CD4-positive, alpha-beta T cell treated with Interleukin-12 subunit alpha and Interleukin-12 subunit beta, for 1 hour (primary cell): Measurements from ENCODE around the gene FECH.
A peak's percentile ranks its signal among the peaks of the same experiment; 100 is the strongest.

Experiments used
- DNase-seq: peaks from one replicate; pipeline ENCODE4 v3.0.0-alpha.2; 2020

The FECH gene

GRCh38 chr18:57579934-57580333 lies 6.6 kb downstream of the FECH start:
- no peak for DNase-seq

DNA sequence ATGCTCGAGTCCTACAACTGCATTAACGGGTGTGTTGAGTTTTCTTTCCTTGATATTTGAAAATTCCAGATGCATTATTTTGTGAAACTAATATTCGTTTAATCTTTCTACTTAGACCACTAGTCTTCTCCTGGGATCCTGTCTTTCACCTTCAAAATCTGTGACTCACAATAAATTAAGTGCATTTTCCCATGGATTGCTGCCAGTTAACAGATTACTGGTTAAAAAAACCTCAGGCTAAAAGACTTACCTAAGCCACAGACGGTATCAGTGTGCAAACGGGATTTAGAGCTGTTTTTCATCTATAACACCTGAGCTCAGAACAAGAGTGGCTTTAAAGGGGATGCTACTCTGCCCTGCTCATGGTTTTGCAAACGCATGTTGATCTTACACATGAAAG lies 10.2 kb downstream of the FECH start:
- DNase-seq = no peak

DNA sequence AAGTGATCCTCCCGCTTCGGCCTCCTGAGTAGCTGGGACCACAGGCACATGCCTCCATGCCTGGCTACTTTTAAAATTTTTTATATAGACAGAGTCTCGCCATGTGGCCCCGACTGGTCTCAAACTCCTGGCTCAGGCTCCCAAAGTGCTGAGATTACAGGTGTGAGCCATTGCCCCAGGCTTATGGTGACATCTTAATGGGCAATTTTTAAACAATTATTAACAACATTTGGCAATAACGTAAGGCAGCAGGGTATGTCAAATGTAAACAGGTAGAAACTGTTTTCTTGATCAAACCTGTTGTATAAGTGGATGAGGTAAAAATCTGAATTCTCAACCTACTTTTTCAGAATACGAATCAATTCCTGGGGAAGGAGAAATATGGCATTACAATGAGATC lies 11.0 kb downstream of the FECH start:
- DNase-seq = no peak

DNA sequence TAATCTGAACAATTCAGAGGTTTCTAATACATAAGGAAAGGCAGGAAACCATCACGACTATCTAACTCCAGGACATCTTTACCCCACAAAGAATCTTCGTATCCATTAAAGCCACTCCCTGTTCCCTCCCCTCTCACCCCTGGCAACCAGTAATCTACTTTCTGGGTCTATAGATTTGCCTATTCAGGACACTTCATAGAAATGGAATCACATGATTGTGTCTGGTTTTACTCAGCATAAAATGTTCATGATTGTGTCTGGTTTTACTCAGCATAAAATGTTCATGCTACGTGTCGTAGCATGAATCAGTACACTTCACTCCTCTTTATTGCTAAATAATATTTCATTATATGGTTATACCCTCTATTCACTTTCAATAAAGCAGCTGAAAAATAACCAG lies 11.6 kb downstream of the FECH start:
- no peak for DNase-seq

DNA sequence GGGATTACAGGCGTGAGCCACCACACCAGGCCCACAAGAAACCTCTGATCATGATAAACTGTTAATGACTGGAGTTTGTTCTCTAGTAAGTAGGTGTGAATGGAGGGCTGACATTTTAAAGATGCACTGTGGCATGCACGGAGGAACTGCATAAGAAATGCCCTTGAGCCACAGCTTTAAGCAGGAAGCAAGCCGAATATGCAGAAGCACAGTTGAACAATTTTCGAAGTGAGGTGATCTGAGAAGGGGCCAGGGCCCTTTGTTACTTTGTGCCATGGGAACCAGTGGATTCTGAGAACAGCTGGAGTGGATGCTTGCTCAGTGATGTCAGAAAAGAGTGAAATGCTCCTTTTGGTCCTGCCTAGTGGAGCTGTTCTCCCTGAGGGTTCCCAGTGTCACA lies 16.3 kb downstream of the FECH start:
- DNase-seq = no peak

DNA sequence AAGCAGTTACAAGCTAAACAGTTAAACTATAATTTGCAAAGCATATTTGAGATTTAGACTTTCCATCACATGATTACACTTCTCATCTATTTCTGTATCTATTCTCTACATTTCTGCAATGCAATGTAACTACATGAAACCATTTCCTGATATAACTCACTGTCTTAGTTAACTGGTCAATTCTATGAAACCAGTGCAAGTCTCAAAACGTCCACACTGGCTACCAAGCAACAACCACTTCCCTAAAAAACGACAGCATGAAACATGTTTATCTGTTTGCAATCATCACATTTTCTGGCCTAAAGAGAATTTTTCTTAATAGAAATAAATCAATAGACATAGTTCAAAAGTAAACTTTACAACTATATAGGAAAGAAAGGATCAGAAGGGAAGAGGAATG lies 17.4 kb downstream of the FECH start:
- DNase-seq = no peak

- DNase-seq = peak; percentile 54
Observed at GRCh38 chr18:57561728-57562423, 24.6 kb downstream of the FECH start.

DNA sequence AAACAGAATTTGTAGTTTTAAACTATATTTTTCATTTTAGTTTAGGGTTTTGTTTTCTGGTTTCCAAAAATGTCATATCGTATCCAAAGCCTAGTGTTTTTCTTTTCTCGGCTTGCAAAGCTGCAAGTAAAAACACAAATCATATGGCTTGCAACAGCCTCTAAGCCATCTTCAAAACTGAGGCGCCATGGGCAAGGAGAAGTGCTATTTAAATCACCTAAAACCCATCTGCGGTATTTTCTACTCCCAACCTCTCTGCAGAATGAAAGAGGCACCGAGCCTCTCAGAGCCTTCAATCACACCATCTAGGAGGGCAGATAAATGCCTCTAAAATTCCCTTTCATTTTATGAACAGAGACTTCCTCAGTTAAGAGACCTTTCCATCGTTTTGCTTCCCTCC lies 25.2 kb downstream of the FECH start:
- DNase-seq = no peak

DNA sequence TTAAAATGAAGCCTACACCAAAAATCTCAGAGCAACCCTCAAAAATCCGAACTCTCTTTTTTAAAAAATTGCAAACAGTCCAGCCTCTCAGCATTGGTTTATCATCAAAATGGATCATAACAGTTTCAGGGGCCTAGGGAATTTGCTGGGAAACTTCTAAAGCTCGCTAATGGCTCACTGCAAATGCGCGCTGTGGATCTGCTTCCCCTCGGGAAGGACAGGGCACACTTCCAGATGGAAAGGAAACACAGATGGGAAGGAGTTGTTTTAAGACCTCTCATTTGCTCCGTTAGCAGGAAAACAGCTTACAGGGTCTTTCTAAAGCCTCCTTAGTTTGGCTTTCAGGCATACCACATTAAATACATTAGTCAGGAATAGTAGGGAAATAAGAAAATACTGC lies 27.2 kb downstream of the FECH start:
- DNase-seq = no peak

DNA sequence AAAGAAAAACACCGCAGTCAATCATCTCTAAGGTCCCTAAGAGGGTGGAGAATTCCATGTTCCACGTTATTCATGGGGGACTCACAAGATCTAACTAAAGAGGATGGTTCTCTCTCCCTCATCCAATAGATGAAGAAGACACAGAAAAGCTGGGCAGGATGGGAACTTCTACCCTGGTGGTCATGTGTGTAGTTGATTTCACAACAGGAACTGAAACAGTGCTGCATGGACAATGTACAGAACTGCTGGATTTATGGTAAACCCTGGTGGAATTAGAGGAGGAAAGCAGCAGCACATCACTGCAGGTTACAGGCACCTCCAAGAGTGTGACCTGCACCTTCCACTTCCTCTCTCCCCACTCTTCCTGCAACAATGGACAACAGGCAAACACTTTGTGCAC lies 31.4 kb downstream of the FECH start:
- DNase-seq = no peak

DNA sequence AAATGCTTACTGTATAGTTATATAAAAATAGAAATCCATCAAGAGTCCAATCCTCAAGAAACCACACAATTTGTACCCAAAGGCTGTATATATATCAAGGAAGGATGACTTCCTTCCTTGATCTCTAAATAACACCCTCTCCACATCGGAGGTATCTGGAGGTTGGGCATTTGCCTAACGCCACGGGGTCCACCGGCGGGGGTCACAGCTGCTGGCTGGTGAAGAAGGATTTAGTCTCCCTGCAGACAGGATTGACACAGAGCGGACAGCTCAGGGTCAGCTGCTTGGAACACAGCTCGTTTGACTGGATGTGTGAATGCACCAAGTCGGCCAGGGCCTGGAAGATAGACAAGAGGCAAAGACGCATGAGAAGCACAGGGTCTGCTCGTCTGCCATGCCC lies 36.0 kb downstream of the FECH start:
- DNase-seq = no peak

DNA sequence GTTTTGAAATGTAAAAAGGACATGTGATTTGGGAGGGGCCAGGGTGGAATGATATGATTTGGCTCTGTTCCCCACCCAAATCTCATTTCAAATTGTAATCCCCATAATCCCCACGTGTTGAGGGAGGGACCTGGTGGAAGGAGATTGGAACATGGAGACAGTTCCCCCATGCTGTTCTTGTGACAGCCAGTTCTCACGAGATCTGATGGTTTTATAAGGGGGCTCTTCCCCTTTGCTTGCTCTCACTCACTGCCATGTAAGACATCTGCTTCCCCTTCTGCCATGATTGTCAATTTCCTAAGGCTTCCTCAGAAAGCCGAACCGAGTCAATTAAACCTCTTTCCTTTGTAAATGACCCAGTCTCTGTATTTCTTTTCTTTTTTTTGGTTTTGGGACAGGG lies 39.2 kb downstream of the FECH start:
- no peak for DNase-seq

- no peak for DNase-seq
Observed at GRCh38 chr18:57544936-57545660, 41.4 kb downstream of the FECH start.

- no peak for DNase-seq
Observed at GRCh38 chr18:57543560-57543959, 42.9 kb downstream of the FECH start.

DNA sequence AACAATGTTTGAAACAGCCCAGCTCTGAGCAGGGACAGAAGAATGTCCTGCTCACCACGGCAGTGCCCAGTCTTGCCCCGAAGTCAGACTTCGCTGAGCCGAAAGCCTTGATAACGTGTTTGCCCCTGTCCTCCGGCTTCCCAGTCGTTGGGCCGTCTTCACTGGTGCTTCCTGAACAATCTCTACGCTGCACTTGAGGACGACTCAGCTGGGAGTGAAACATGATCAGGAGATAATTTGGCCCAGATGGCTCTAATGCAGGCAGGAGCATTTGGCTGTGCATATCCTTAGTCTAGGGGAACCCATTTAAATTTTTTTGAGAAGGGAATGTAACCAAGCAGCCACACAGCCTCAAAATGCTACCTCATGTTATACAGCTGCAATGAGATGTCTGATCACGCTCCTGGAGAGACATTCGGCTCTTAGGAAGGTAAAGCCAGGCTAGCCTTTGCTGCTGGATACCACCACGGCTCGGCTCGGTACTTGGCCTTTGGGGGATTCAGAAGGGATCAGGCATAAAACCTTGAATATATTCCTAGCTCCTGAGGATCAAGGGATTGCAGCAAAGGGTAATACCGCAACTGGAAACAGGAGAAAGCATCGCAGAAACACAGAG lies 43.6 kb downstream of the FECH start:
- no peak for DNase-seq

- no peak for DNase-seq
Observed at GRCh38 chr18:57542126-57542525, 44.4 kb downstream of the FECH start.

GRCh38 chr18:57539702-57540101 lies 46.8 kb downstream of the FECH start:
- no peak for DNase-seq

- no peak for DNase-seq
Observed at GRCh38 chr18:57538614-57539013, 47.9 kb downstream of the FECH start.

DNA sequence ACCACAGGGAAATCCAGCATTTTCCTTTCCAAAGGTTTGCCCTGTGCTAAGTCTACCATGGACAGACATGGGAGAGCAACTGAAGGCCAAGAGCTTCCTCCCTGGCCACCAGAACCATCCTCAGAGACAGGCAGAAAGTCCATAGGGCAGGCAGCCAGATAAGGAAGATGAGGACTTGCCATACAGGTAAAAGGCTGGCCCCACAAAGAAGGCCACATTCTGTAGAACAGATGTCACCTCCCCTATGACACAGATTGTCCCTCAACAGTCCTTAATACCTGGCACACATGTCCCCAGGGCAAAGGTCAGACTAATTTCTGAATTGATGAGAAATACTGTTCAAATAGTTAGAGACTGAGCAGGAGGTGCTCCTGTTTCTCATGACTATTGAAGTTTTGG lies 52.0 kb downstream of the FECH start:
- DNase-seq = no peak

GRCh38 chr18:57533868-57534510 lies 52.5 kb downstream of the FECH start:
- no peak for DNase-seq

- DNase-seq = no peak
Observed at GRCh38 chr18:57533006-57533867, 53.3 kb downstream of the FECH start.

DNA sequence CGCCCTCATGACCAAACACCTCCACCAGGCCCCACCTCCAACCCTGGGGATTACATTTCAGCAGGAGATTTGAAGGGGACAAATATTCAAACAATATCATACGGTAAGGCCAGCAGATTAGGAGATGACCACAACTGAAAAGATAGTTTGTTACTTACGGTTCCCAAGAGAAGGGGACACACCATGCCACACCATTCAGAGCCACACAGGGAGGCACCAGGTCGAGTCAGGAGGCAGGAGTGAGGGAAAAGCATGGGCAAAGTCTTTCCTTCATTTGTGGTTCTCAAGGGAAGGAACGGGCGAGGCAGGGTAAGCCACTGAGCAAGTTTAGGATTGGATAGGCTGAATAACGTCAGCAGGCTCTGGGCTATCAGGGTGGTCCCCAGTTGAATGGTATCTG lies 57.4 kb downstream of the FECH start:
- DNase-seq = no peak
